Thyroid gland (tissue), 4 donors: Measurements from ENCODE around the gene PTPRN2. TPM values are rescaled to one million over a fixed set of nuclear protein-coding genes. Genes with fewer than 3 reads are reported as not detected.

ENCODE experiments used
- DNase-seq, 2 donors: peaks; one replicate each; pipeline ENCODE4 v3.0.0-alpha.2; 2019
- H3K27ac ChIP-seq, 3 donors: fragments of 200-600 bp; sonication (generic); 1 replicate in 2 of 3; 2 replicates in 1 of 3; pipeline ENCODE4 v1.5.1; 2016 to 2019; ENCODE audit warnings: mild to moderate bottlenecking in 1 of 3, moderate library complexity in 1 of 3
- H3K27me3 ChIP-seq: fragments of 200-600 bp; sonication (generic); one replicate; pipeline ENCODE4 v1.5.1; 2019
- H3K36me3 ChIP-seq, 2 donors: fragments of 200-600 bp; sonication (generic); one replicate each; pipeline ENCODE4 v1.5.1; 2016 to 2019
- H3K4me1 ChIP-seq, 2 donors: fragments of 200-600 bp; sonication (generic); one replicate each; pipeline ENCODE4 v1.5.1; 2017 to 2019
- H3K4me3 ChIP-seq, 3 donors: fragments of 200-600 bp; sonication (generic); replicated peaks in 1 of 3; 1 replicate in 2 of 3; 2 replicates in 1 of 3; pipeline ENCODE4 v1.5.1; 2016; ENCODE audit warnings: mild to moderate bottlenecking in 1 of 3
- H3K9me3 ChIP-seq: fragments of 200-600 bp; sonication (generic); one replicate; pipeline ENCODE4 v1.5.1; 2017
- CTCF ChIP-seq, 6 experiments: fragments of 200-600 bp in 3 of 6; fragments of 450-650 bp in 3 of 6; sonication (generic) in 3 of 6; IDR thresholded peaks; one replicate each; pipeline ENCODE4 v1.5.1; 2016 to 2019; ENCODE audit warnings: antibody characterized with exemption in 6 of 6, mild to moderate bottlenecking in 2 of 6, inconsistent platforms in 1 of 6, moderate library complexity in 1 of 6
- POLR2A ChIP-seq, 2 donors: fragments of 450-650 bp; IDR thresholded peaks; one replicate each; pipeline ENCODE4 v1.6.1; 2017; ENCODE audit warnings: antibody characterized with exemption in 2 of 2, mild to moderate bottlenecking in 2 of 2, moderate library complexity in 1 of 2
- WGBS, 2 donors: methylation state at CpG; one replicate each; pipeline ENCODE4 v1.1.5; 2017; 5-methylcytosine and 5-hydroxymethylcytosine counted together
- intact Hi-C: fragments of 100-400 bp; cut with DNase I; formaldehyde crosslinking; loops from one replicate; pipeline ENCODE4 v1.15.1; 2023
- total RNA-seq, 4 donors: library from RNA; depleted of rRNA; stranded (reverse); fragments of >200 nt; gene quantifications; one replicate each; pipeline ENCODE4 v1.2.3, GENCODE V29; 2016

The PTPRN2 gene
- total RNA-seq, 4 donors from 2014 or later = 4.2 to 9.9 (median 7.7) TPM

- 85 to 97% methylated on average over 19 of the region's 19 CpGs for WGBS, 2 donors
Observed at GRCh38 chr7:157945401-157945800, 642.2 kb downstream of the PTPRN2 start.

GRCh38 chr7:157944734-157945291, 642.8 kb downstream of the PTPRN2 start:
- no peaks in the 10 kb centered on the region for H3K27me3 ChIP-seq
- intact Hi-C loops = no loop called here
- no peaks in the 10 kb centered on the region for H3K9me3 ChIP-seq
- no peak overlapping the region for H3K4me3 ChIP-seq
- H3K4me1 ChIP-seq = no peaks in the 10 kb centered on the region
- WGBS, 2 donors = 87 to 96% methylated on average over 9 to 10 of the region's 10 CpGs
- no peak for TF ChIP-seq CTCF (IDR thresholded peaks at IDR 0.05)
- TF ChIP-seq POLR2A (IDR thresholded peaks at IDR 0.05) = no peak
- no peak overlapping the region for H3K27ac ChIP-seq
- no peaks in the 10 kb centered on the region for H3K36me3 ChIP-seq
- no peak for DNase-seq

More at GRCh38 chr7:157945401-157945800, 642.2 kb downstream of the PTPRN2 start:
- H3K4me1 ChIP-seq = no peaks in the 10 kb centered on the region
- DNase-seq = no peak
- no peaks in the 10 kb centered on the region for H3K27me3 ChIP-seq
- H3K36me3 ChIP-seq = no peaks in the 10 kb centered on the region
- H3K9me3 ChIP-seq = no peaks in the 10 kb centered on the region
- intact Hi-C loops = no loop called here
- no peak for TF ChIP-seq POLR2A (IDR thresholded peaks at IDR 0.05)
- no peak for TF ChIP-seq CTCF (IDR thresholded peaks at IDR 0.05)
- no peak overlapping the region for H3K4me3 ChIP-seq
- no peak overlapping the region for H3K27ac ChIP-seq

- no peak for DNase-seq
- H3K4me1 ChIP-seq = no peaks in the 10 kb centered on the region
- no peak for TF ChIP-seq POLR2A (IDR thresholded peaks at IDR 0.05)
- no peak for TF ChIP-seq CTCF (IDR thresholded peaks at IDR 0.05)
- no peak overlapping the region for H3K4me3 ChIP-seq
- no peak overlapping the region for H3K27ac ChIP-seq
- H3K27me3 ChIP-seq = no peaks in the 10 kb centered on the region
- H3K36me3 ChIP-seq = no peaks in the 10 kb centered on the region
- H3K9me3 ChIP-seq = no peaks in the 10 kb centered on the region
- WGBS, 2 donors = 87 to 88% methylated on average over 14 of the region's 14 CpGs
- intact Hi-C loops = no loop called here
Observed at GRCh38 chr7:157944051-157944450, 643.6 kb downstream of the PTPRN2 start.

- Histone ChIP-seq H3K27ac (no peak overlapping the region), H3K36me3 (no peaks in the 10 kb centered on the region), H3K4me3 (no peak overlapping the region), H3K27me3 (no peaks in the 10 kb centered on the region), H3K9me3 (no peaks in the 10 kb centered on the region), H3K4me1 (no peaks in the 10 kb centered on the region)
- WGBS, 2 donors = 87 to 94% methylated on average over 6 of the region's 6 CpGs
- intact Hi-C loops = no loop called here
- DNase-seq = no peak
- TF ChIP-seq POLR2A (IDR thresholded peaks at IDR 0.05) (no peak), CTCF (IDR thresholded peaks at IDR 0.05) (no peak)
Observed at GRCh38 chr7:157943561-157943960, 644.1 kb downstream of the PTPRN2 start.

GRCh38 chr7:157941210-157941609, 646.4 kb downstream of the PTPRN2 start:
- Histone ChIP-seq H3K4me1 (no peaks in the 10 kb centered on the region), H3K9me3 (no peaks in the 10 kb centered on the region), H3K27me3 (no peaks in the 10 kb centered on the region), H3K27ac (no peak overlapping the region), H3K36me3 (no peaks in the 10 kb centered on the region), H3K4me3 (no peak overlapping the region)
- no peak for DNase-seq
- TF ChIP-seq POLR2A (IDR thresholded peaks at IDR 0.05) (no peak), CTCF (IDR thresholded peaks at IDR 0.05) (no peak)
- WGBS, 2 donors = 77 to 84% methylated on average over 3 to 4 of the region's 4 CpGs
- intact Hi-C loops = no loop called here
